AG08396 (cell line): ENCODE measurements around the gene ALDOC.
"Not testable (repeated sequence)": the region's sequence is repeated elsewhere in the genome, so short reads cannot be mapped to it uniquely, and the experiment has no call there.

Experiments
- DNase-seq: peaks from one replicate; pipeline ENCODE4 v3.0.0; 2012; ENCODE audit warnings: low spot score, mixed read lengths

The ALDOC gene

DNA sequence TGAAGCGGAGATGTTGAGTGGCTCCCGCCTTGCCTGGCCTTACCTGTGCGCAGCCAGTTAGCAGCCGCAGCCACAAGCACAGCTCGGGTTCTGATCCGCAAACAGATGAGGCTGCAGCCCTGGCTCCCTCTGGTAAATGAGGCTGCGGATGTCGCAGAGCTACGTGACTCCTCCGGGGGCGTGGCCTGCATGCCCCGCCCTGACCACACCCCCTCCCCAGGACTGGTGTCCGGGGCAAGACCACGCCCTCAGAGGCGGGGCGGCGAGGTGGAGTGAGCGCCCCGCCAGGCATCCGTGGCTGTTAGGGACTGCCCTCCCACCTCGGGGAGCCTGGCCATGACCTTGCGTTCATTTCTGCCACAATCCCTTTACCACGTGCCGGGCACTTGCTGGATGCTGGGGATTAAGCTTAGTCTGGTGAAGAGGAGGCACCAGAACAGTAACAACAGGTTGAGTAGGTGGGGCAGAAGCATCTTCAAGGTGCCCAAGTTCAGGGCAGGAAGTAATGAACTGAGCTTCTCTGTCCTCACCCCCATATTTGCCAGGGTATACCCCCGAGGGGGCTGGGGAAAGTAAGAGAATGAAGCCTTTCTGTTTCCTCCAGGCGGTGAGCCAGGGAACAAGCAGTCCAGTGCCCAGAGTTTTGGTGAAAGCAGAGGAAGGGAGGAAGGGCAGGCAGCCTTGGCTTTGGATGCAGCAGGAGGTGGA is at the start of gene ALDOC:
Gene ALDOC, minus strand, starts transcription at position 138 of the 708 bp plus-strand sequence. CDS start 1,363 bp downstream, outside the sequence.
- DNase-seq = peak; percentile 97

DNA sequence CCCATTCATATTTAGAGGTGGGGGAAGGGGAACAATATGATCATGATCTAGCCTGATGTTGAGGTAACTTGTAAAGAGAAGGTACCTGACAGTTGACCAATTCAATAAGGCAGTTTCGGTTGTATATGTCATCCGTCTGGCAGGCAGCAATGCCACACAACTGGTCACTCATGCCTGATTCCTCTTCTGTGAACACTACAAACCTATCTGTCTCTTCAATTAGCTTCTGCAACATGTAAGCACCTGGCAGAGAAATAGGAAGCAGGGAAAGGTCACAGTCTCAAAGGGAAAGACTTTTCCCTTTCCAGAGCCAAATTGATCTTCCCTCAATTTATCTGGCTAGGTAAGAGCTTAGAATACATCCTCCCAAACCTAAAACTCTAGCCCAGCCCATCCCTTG is 47.5 kb upstream of the ALDOC start:
- DNase-seq = no peak

DNA sequence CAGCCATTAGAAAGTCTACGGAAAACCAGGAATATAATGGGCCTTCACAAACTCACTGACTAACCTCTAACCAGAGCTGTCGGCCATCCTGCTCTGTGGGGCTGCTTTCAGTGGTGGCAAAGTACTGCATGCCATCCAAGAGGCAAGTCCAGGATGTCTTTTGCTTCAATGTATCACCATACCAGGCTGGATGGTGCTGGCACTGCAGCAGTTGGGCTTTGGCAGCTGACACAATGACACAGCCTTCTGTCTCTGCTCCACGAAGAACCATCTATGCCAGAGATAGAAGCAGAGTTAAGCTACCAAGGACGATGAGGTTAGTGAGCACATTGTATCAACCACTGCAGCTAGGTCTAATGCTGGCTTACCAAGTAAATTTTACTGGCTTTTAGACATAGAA is 47.0 kb upstream of the ALDOC start:
- no peak for DNase-seq

DNA sequence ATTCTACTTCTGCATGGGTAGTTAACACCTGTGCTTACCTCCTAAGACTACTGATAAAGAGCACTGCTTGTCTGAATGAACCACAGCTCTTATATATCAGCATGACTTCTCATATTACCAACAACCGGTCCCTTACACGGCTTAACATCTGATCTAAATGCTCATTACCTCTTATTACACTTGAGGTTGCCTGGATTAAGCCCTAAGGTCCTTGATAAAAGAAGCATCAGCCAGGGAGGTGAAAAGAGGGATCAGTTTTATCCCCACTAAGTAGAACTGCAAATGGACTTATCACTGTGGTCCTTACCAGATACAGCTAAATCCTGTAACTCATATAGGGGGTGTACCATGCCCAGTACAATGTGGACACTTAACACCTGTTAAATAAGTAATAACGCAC is 45.5 kb upstream of the ALDOC start:
- DNase-seq = no peak

DNA sequence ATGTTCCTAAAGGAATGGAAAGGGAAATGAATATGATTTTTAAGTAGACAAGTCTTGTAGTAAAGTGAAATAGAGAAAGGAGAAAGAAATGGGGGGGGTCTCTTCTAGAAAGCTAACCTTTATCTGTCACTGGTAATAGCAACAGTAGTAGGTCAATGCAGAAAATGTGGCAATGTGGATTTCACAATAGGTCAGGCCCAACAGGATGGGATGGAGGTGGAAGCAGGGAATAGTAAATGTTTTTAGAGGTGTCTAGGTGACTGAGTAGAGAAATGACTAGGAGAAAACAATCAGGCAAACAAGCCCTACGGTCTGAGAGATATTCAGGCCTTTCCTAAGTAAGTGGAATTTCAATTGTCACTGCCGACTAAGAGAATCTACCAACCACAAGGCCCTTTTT is 43.3 kb upstream of the ALDOC start:
- no peak for DNase-seq

DNA sequence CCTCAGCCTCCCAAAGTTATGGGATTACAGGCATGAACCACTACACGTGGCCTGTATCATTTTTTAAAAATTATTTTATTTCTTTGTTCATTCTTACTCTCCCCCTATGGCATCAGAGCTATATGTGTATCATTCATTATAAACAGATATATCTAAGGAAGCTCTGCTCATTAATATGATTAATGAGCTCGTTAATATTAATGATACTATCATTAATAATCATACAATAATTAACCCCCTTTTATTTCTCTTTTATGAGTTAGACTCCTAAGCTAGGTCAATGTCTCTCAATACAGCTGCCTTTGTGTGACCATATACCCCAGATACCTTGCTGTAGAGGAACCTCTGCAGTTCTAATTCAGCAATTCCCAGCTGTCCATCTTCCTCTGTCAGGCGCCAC is 41.8 kb upstream of the ALDOC start:
- no peak for DNase-seq

DNA sequence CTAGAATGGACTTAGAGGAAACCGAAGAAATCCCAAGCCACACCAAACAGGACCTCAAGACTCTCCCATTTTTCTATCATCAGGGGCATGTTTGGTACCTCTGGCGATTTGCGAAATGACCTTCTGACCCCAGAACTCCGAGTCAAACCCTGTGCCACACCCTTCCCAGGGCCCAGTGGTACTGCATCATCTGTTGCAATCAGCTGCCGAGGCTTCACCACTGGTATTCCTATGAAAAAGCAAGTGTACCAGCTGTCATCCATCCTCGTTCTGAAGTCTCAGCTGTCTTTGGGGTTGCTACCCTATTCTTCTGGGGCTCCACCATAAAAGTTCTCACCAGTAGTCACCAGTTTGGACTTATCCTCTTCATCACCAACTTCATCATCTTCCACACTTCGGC is 39.6 kb upstream of the ALDOC start:
- no peak for DNase-seq

DNA sequence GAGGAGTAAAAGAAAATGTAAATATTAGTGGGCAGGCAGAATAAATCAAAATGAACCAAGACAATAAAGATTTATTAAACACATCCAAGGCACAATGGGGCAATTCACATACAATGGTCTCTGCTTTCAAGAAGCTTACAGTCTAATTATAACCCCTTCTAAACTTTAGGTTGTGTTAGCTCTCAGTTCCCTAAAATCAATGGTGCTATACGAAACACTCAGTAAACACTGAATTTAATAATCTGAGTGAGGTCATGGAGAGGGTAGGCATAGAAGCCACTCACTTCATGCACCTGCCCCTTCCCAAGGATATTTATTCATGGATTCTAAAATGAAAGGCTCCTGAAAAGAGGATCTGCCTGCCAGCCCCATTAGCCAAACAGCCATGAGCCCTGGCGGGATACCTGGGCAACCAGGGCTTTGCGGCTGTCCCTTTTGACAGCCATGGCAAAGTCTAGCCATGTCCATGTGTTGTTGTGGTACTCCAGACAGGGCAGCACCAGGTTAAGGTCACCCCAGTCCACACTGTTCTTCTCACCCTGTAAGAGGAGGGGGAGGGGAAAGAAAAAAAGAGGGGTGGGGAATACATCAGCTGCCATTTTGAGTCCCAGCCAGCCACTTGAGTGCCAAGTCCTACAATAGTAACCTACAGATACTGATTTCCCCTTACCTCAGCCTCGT is 38.7 kb upstream of the ALDOC start:
- DNase-seq = no peak

DNA sequence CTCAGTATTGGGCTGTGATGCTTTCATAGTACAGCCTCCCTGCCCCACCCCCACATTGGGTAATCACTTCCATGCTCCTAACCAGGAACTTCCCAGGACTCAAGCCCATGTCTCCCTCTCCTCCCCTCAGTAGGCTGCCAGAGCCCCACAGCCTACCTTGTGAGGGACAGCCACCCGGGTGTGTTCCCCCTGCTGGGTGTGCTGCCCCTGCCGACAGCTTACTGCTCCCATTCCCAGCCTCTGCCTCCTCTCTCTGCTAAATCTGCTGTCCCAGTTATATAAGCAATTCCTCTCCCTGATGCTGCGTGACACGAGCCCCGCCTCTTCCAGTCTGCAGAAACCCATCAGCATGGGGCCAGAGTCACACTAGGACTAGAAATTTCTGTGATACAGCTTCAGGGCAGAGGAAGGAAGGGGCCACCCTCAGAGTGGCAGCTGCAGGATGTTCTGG is 37.3 kb upstream of the ALDOC start, which contains the start of gene RSKR:
Gene RSKR, minus strand, starts transcription at position 255 of the 451 bp plus-strand sequence. Its CDS starts 24 bp downstream, at position 231.
- DNase-seq = no peak

DNA sequence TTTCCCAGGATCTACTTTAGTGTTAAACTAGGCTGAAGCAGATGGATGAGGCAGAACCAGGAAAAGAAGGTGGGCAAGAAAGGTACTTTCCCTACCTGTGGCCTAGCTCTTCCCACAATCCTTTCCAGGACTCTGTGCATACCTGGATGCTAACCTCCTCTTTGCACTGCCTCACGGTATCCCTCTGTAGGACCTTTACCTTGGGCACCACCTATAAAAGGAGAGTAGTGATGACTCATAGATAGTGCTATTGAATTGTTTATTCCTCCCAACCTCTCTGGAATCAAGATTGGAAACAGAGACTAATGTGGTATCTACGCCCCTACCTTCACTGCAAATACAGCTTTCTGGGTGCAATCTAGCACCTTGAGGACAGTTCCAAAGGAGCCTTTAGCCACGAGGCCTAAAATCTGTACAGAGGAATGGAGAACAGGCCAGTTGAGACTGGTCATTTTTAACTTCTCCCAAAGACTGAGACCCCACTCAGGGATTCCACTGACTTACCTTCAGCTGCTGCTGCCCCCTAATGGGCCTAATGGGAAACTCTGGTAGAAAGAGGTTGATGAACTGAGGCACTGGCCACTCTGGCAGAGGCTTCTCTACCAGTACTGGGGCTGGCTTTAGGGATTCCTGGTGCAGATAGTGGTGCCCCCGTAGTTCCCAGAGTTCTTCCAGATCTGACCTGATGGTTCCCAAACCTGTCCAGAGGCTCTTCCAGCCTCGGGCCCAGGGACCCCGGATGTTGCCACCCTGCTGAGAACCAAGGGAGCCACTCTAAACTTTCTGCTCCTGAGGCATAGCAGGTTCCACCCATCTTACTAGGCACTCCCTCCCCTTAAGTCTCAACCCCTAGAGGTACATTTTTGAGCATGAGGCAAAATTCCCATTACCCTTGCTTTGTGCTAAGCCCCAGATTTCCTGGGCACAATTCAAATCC is 36.5 kb upstream of the ALDOC start:
- DNase-seq = peak; percentile 49

DNA sequence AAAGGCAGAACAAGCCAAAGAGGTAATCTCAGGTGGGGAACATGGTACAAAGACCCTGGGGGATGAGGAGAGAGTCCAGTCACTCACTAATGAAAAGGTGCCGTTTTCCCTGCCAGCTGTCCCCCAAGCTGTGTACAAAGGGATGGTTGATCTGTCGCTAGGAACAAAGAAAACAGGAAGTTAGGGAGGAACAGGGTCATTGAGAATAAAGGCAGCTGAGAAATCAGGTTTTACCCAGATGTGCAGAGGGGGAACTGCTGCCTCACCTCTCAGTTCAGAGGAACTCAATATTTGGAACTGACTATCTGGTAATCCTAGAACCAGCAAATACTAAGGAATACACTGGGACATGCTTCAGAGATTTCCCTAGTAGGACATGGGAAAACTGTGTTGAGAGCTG is 35.8 kb upstream of the ALDOC start:
- no peak for DNase-seq

DNA sequence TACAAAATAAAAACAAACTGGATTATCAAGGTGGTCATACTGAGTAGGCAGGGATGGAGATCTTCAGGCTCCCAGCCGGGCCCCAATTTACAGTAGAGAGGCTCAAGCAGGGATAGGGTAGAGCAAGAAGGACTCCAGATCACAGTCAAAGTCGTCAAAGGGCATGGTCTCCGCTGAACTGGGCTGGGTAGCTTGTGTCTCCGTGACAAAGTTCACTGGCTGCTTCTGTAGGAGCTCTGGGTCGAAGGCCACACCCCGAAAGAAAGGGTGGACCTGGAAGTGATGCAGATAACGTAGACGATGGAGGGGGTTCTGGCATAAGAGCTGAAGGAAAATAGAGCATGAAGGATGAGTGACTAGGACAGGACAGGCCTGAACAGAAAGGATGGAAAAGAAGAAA is 33.7 kb upstream of the ALDOC start:
- no peak for DNase-seq

DNA sequence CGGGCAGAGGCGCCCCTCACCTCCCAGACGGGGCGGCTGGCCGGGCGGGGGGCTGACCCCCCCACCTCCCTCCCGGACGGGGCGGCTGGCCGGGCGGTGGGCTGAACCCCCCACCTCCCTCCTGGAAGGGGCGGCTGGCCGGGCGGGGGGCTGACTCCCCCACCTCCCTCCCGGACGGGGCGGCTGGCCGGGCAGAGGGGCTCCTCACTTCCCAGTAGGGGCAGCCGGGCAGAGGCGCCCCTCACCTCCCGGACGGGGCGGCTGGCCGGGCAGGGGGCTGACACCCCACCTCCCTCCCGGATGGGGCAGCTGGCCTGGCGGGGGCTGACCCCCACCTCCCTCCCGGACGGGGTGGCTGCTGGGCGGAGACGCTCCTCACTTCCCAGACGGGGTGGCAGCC is 27.3 kb upstream of the ALDOC start:
- DNase-seq = not testable (repeated sequence)

DNA sequence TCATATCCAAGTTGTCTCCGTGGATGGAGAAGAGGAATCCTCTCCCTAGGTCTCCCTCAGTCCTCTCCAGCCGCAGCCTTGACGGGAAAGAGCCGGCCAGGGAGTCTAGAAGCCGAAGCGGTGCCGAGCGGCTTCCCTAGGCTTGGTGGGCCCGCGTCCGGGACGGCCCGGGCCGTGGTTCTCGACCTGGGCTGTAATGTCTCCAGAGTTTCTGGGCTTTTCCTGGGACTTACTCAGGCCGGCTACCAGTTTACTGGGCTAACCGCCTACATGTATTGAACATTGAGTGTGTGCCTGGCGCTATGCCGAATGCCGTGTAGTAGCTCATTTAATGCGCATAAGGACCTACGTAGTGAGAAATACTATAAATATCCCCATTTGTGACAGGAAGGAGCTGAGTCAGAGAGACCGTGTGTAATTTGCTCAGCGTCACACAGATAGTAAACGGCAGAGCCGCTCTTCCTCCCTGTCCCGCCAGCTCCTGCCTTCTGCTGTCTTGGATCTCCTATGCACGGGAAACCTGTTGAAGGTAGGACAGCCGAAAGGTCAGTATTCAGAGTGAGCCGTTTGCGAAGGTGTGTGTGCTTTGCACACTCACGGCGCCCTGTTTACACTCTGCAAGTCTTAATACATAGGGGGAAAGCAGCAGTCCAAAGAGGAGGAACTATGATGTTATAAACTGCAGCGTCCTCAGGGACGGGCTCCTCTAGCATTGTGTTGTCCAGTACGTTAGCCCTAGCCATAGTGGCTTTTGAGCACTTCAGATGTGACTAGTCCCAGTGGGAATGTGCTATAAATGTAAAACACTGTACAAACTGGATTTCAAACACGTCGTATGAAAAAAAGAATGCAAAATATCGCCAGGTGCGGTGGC is 22.9 kb upstream of the ALDOC start:
- peak; percentile 82 for DNase-seq

DNA sequence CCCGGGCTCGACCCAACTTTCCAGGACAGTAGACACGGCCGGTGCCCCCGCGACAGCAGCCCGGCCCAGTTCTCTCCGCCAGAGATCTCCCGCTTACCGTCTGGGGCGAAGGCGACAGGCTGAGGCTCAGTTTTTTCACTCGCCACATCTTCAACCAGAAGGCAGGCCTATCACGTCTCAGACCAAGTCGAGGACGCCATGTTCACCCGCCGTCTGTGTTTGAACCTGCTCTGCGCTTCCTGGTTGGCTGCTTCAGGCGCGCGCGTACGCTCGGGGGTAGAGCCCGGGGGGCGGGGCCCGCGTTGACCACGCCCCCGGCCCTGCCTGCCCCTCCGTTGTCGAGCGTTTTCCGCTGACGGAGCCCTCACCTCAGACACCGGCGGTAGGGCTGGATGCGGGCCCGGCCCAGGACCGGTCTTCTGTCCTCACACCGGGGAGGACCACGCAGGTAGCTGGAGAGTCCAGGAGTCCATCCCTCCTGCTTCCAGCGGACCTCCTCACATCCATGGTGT is 22.2 kb upstream of the ALDOC start, which contains the start of gene SPAG5:
Gene SPAG5, minus strand, starts transcription at position 227 of the 512 bp plus-strand sequence. Its CDS starts 79 bp downstream, at position 148.
- DNase-seq = peak; percentile 99

DNA sequence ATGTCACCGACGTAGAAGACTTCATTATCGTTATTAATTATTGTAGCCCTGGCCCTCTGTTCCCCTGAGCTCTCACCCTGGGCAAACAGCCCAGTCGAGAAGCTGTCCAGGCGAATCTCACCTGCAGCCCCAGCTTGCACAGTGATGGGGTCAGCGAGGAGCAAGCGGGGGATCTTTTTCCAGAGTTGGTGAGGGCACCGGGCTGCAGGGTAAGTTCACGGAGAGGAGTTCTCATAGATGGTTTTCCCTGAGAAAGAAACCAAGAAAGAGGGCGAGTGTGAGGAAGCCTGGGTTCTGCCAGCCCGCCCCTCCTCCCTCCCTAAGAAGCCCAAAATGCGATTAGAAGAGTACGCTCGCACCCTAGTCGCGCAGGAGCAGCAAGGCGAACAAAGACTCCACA is 21.7 kb upstream of the ALDOC start:
- DNase-seq = peak; percentile 22

DNA sequence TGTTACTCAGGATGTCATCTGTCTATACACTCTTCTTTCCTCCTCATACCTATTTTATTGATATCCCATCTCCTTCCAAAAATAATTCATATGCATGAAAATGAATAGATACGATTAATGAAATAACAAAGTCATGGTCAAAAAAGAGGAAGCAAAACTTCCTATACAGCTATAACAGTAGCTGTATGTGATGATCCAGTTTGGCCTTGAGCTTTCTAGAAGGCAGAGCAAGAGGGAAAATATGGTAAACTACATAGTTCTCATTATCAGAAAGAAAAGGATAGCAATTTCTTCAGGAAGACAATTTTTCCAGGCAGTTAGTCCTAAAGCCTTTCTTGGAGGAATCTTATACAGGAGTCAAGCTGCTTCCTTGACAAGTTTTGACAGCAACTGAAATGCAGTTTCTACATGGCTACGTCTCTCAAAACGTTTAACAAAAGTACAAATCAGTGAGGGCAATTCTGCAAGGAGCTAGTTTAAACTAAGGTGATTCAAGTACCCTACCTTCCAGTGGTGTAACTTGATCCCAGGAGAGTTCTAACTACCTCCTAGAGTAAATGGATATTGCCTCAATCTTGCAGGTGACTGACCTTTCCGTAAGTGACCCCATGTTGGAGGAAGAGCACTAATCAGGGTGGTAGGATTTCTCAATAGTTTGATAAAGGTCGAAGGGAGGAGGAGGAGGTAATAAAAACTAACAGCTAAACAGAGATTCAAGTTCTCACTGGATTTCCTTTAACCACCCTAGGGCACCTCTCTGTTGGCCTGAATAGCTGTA is 21.1 kb upstream of the ALDOC start:
- DNase-seq = no peak

DNA sequence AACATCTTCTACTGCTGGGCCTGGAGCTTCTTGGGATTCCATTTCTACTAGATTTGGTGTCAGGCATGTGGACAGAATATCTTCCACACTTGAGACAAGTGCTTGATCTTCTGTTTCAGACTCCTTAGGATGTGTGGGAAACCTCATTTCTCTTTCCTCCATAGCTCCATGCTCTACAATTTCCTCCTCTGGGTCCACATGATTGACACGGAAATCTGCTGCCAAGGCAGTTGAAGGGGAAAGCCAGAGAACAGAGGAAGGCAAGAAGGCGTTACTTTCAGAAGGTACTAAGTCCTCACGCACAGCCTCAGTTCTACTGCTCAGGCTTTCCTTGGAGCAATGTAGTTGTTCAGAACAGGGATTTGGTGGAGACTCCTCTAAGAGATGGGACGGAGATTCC is 15.6 kb upstream of the ALDOC start:
- no peak for DNase-seq

DNA sequence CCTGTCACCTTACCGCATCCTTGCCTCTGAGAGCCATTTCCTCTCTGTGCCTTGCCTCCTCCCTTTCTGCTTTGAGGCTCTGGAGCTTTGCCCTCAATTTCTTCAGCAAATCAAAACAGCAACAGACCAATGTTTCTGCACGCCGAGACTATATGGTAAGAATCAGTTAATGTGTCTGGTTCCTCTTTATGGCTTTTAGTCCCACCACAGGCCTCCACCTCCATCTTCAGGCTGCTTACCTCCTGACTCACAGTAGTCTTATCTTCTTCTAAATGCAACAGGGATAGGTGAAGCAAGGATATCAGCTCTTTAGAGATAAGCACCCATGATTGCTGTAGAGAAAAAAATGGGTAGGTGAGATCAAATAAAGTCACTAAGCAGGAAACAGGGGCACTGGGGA is 9.2 kb upstream of the ALDOC start:
- DNase-seq = no peak

DNA sequence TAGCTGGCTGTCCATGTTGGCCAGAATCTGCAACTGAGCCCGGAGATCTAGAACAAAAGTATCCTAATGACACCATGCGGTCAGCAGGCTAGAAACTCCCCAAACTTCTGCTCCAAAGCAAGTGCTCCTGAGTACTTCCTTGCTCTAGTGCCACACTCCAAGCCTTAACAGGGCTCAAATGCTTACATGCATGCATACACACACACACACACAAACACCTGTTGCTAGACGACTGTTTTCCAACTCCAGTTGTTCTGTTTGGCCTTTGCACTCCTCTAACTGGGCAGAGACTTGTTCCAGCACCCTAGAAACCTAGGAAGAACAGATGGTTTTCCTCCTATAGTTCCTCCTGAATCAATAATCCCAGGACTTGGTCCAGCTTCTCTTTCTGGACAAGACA is 7.7 kb upstream of the ALDOC start:
- DNase-seq = no peak
